GM11168 (cell line): ENCODE measurements around the gene PNPT1.
"Not testable (repeated sequence)": the region's sequence is repeated elsewhere in the genome, so short reads cannot be mapped to it uniquely, and the experiment has no call there.

Experiments used
- in situ Hi-C: fragments of 300-500 bp; cut with MboI; formaldehyde crosslinking; loops from one replicate; pipeline ENCODE4 v1.12.0; 2022; ENCODE audit warnings: low sequenced_read_pairs; ENCODE audit not compliant: unreplicated experiment

PNPT1 gene

GRCh38 chr2:55693181-55694125 lies at the start of gene PNPT1:
Gene PNPT1, minus strand, starts transcription at chr2:55693844. Its CDS starts 21 bp downstream, at chr2:55693823.
- in situ Hi-C loops, result no loop called here

DNA sequence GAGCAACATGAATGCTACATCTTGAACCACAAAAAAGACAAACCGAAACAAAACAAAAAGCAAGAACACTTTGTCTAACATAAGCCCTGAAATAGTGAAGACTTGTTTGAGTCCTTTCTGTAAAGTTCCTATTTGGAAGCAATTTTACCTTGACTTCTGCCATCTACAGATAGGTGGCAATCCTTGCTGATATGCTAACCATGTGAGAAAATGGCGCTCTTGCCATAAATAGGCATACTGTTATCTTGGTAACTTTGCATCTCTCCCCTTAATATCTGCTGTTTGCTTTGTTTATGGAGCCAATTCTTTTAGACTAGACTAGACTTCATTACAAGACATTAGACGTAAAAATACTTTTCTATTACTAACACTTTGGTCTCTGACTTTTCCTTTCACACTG lies 49.4 kb upstream of the PNPT1 start:
- in situ Hi-C loops, result loop anchor here (25.0 kb wide), 1 partner anchor 394 kb away; no protein-coding TSS in a partner anchor

DNA sequence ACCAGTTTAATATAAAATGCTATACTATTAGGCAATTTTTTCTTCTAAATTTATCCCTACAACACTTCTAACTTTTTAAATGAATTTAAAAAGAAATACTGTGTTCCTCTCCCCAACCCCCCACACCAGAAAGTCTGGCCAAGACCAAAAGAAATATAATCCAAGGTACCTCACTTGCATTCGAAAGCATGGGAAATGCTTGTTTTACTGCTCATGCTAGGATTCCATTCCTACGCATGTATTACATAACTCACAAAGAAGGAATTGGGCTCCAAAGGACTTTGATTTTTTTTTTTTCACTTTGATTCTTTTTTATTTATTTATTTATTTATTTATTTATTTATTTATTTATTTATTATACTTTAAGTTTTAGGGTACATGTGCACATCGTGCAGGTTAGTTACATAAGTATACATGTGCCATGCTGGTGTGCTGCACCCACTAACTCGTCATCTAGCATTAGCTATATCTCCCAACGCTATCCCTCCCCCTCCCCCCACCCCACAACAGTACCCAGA lies 42.4 kb upstream of the PNPT1 start:
- in situ Hi-C loops, result loop anchor here (25.0 kb wide), 1 partner anchor 401 kb away; no protein-coding TSS in a partner anchor

DNA sequence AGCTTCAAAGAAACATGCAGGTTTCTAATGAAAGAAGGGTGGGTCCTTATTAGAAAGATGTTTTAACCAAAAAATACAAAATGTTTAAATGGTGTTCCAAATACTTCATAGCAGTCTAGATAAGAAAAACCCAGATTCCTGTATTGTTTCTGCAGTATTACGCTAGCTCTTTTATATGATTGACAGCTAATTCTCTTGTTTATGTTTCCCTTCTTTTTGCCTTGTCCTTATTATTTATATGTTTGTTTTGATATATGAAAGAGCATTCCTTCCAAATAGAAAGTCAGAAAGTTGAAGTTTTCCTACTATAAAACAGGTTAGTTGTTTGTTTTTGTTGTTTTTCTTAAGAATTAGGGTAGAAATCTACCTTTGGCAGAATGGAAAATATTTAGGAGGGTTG lies 41.1 kb upstream of the PNPT1 start:
- in situ Hi-C loops, result loop anchor here (25.0 kb wide), 1 partner anchor 403 kb away; no protein-coding TSS in a partner anchor

DNA sequence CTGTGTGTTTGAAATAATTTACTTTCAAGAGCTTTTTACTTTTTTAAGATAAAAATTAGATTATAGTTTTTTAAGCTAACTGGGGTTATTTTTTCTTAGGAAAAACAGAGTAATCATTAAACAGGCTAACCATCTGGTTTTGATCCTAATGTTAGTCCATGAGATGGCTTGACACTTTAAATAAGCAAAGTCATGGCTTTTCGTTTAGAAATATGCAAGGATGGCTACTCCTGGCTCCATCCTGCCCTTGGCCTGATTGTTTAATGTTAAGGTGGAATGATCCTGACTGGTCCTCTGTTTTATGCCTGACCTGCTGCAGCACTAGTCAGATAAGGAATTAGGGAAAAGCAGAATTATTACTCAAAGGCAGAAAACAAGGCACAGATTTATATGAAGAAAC lies 39.7 kb upstream of the PNPT1 start:
- in situ Hi-C loops, result loop anchor here (25.0 kb wide), 1 partner anchor 404 kb away; no protein-coding TSS in a partner anchor

GRCh38 chr2:55732854-55733253 lies 39.2 kb upstream of the PNPT1 start:
- in situ Hi-C loops, result loop anchor here (25.0 kb wide), 1 partner anchor 404 kb away; no protein-coding TSS in a partner anchor

DNA sequence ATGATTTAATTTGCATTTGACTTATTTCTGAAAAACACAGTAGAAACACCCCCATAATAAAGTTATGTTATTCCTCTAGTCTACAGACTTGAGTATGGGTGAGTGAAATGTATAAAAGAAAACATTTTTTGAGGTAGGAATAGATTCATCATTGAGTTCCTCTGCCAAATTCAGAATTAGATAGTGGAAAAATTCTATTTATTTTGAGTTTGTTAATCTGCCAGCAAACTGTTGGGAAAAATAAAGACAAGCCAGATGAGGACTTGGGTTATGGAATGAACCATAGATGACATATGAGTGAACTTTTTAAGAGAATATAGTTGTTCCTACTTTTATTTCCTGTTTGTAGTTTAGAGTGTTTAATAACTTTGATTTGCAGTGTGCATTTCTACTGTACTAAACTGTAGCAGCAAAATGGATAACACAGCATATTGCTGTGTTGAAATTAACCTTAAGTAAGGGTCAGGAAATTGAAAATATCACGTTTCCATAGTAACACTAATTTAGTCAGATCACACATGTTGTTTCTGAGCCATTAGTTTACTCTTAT lies 35.6 kb upstream of the PNPT1 start:
- in situ Hi-C loops, result loop anchor here (25.0 kb wide), 1 partner anchor 408 kb away; no protein-coding TSS in a partner anchor

DNA sequence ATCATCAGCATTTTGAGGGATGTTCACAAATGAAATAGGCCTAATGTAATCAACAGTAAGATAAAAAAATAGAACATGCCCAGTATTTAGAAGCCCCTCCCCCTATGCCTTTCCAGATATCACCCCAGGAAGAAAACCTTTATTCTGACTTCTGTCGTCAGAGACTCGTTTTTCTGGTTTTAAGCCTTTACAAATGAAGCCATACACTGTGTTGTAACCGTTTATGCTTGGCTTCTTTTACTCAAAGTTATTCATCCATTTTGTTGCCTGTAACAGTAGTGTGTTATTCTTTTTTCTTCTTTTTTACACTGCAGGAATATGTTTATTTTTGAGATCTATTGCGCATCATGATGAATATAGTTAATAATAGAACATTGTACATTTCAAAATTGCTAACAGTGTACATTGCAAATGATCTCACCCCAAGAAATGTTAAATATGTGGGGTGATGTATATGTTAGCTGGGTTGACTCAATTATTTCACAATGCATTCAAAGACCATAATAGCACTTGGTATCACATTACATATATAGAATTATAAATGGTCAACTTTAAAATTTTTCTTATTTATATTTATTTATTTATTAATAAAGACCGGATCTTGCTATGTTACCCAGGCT lies 28.1 kb upstream of the PNPT1 start:
- in situ Hi-C loops, result no loop called here

- in situ Hi-C loops, result no loop called here
These were observed 26.8 kb upstream of the PNPT1 start for GRCh38 chr2:55720417-55720816.

DNA sequence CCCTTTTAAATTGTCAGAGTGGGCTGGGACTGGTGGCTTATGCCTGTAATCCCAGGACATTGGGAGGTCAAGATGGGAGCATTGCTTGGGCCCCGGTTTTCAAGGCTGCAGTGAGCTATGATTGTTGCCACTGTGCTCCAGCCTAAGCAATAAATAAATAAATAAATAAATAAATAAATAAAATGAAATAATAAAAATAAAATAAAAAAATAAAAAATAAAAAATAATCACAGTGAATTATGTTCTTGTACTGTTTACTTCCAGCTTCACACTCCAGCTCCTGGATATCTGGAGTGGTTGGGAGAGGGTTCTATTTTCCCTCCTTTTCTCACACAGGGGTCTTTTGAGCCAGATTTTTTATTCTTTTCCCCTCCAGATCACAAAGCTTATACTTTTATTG lies 26.2 kb upstream of the PNPT1 start:
- in situ Hi-C loops, result loop anchor here (10.0 kb wide), 1 partner anchor 235 kb away; no protein-coding TSS in a partner anchor

DNA sequence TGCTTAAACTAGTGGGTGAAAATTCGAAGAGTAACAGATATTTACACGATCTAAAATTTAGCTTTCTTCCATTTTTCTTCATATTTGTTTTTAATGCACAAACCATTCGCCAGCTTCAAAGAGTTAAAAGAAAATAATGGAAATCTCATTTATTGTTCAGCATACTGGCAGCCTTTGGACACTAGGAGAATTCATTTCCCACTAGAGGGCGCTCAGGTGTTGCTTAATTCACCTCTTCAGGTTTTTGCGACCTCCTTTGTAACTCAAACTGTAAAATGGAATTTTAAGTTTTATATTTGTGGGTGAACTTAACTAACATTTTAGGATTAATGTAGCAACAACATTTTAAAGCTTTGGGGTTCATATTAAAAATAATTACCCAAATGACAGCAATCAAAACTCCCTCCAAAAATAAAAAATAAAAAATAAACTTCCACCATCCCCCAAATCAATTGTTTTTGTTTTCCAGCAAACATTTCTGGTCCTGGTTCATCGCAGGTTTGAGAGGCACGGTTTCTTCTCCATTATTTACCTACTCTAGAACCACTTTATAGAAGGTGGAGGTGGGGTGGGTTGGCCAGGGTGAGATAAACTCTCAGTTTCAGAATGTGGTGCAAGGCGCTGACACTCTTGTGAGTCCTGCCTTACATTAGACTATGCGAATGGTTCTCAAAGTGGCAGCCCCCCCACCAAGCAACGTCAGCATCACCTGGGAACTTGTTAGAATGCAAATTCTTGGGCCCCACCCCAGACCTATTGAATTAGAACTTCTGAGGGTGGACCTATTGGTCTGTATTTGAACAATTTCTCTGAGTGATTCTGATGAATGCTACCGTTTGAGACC lies 24.7 kb upstream of the PNPT1 start:
- in situ Hi-C loops, result loop anchor here (10.0 kb wide), 1 partner anchor 236 kb away; no protein-coding TSS in a partner anchor

GRCh38 chr2:55715626-55716025 lies 22.0 kb upstream of the PNPT1 start:
- in situ Hi-C loops, result loop anchor here (10.0 kb wide), 1 partner anchor 239 kb away; no protein-coding TSS in a partner anchor

- in situ Hi-C loops, result loop anchor here (10.0 kb wide), 1 partner anchor 240 kb away; no protein-coding TSS in a partner anchor
These were observed 21.5 kb upstream of the PNPT1 start for GRCh38 chr2:55715178-55715577.

DNA sequence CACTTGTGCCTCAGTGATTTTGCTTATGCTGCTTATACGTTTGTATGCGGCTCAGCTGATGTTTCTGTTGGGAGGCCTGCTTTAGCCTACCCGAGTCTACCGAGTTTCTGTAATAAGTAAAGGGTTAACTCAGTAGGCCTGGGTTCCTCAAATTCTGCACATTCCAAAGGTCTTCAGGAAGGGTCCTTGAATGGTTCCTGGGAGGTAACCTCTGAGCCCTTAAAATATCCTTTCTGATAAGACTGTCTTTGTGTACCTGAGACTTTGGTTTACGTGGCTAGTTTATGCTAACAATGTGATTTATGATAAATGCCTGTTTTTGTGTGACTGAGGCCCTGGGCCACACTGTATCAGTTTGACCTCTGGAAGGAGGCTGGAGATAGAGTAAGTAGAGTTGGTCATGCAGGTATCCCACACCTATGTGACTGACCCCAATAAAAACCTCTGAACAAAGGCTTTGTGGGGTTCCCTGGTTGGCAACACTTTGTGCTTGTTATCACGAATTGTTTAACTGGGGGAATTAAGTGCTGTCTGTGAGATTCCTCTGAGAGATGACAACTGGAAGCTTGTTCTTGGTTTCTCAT lies 18.9 kb upstream of the PNPT1 start:
- in situ Hi-C loops, result loop anchor here (10.0 kb wide), 1 partner anchor 242 kb away; no protein-coding TSS in a partner anchor

DNA sequence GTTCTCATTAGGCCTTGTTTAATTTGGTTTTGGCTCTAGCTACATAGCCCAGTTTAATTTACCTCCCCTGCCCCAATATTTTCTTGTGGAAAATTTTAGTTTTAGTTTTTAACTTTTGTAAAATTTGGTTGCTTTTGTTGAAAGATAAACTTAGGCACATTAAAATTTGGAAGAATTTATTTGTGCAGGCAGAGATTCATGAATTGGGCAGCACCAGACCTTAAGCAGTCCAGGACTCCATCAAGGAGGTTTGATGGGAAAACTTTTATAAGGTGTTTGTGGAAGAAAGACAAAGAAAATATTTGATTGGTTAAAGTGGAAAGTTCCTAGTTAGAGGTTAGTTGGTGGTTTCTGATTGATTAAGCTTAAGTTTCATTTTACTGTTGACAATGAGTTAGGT lies 16.4 kb upstream of the PNPT1 start:
- in situ Hi-C loops, result loop anchor here (10.0 kb wide), 1 partner anchor 245 kb away; no protein-coding TSS in a partner anchor

DNA sequence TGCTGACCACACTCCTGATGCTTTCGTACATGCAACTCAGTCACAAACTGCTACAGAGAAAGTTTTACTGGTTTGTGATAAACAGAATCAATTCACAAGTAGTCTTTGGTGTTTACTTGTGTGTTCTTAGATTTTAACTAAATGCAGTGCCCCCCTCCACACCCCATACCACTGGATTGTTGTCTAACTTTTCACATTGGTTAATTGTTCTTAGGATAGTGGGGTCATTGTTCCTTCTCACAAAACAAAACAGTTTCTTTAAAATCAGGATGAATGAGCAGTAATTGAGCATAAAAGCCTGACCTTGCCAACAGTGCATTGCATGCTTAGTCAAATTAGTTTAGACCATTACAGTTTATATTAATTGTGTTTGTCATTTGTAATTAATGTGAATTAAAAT lies 14.1 kb upstream of the PNPT1 start:
- in situ Hi-C loops, result no loop called here

DNA sequence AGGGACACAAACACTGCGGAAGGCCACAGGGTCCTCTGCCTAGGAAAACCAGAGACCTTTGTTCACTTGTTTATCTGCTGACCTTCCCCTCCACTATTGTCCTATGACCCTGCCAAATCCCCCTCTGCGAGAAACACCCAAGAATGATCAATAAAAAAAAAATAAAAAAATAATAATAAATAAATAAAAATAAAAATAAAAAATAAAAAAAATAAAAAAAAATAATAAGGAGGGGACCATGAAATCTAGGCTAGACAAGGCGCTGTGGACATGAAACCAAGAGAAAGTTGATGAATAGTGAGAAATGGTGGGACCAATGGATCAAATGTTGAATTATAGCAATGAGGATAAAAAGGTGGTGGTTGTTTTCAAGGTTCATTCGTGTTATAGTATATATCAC lies 12.6 kb upstream of the PNPT1 start:
- in situ Hi-C loops, result not testable (repeated sequence)

- in situ Hi-C loops, result no loop called here
These were observed 11.5 kb upstream of the PNPT1 start for GRCh38 chr2:55705027-55705653.
